Heart left ventricle (tissue), 16 donors: ENCODE data around the gene AP3B1. TPM values are rescaled to one million over a fixed set of nuclear protein-coding genes. Genes with fewer than 3 reads are reported as not detected.

Experiments
- ATAC-seq, 4 donors: fragments of 200-7000 bp; cut with Tn5 transposase; one replicate each; pipeline ENCODE4 v1.9.1; 2020 to 2022; ENCODE audit warnings: moderate library complexity in 4 of 4, mild to moderate bottlenecking in 3 of 4, moderate number of reproducible peaks in 1 of 4
- DNase-seq, 5 donors: peaks; one replicate each; pipeline ENCODE4 v3.0.0-alpha.2; 2020
- H3K27ac ChIP-seq, 12 donors: fragments of 200-600 bp; sonication (generic) in 4 of 12; one replicate each; pipeline versions ENCODE4 v1.5.0 to v1.8.0; 2016 to 2022; ENCODE audit warnings: mild to moderate bottlenecking in 2 of 12
- H3K27me3 ChIP-seq, 9 donors: fragments of 200-600 bp; sonication (generic) in 2 of 9; one replicate each; pipeline versions ENCODE4 v1.5.1 to v1.8.0; 2016 to 2022; ENCODE audit warnings: mild to moderate bottlenecking in 3 of 9
- H3K36me3 ChIP-seq, 9 donors: fragments of 200-600 bp; sonication (generic) in 2 of 9; one replicate each; pipeline versions ENCODE4 v1.5.0 to v1.8.0; 2018 to 2022; ENCODE audit warnings: mild to moderate bottlenecking in 2 of 9
- H3K4me1 ChIP-seq, 12 donors: fragments of 200-600 bp; sonication (generic) in 4 of 12; one replicate each; pipeline versions ENCODE4 v1.5.0 to v1.8.0; 2016 to 2022; ENCODE audit warnings: mild to moderate bottlenecking in 3 of 12
- H3K4me3 ChIP-seq, 12 donors: fragments of 200-600 bp; sonication (generic) in 4 of 12; one replicate each; pipeline versions ENCODE4 v1.5.0 to v1.8.0; 2017 to 2022; ENCODE audit warnings: mild to moderate bottlenecking in 9 of 12, moderate library complexity in 4 of 12
- H3K9me3 ChIP-seq, 12 donors: fragments of 200-600 bp; sonication (generic) in 4 of 12; one replicate each; pipeline versions ENCODE4 v1.5.0 to v1.8.0; 2016 to 2022; ENCODE audit warnings: mild to moderate bottlenecking in 1 of 12
- CTCF ChIP-seq, 12 donors: fragments of 200-600 bp; sonication (generic) in 4 of 12; IDR thresholded peaks; one replicate each; pipeline versions ENCODE4 v1.5.0 to v1.8.0; 2018 to 2022; ENCODE audit warnings: antibody characterized with exemption in 12 of 12, mild to moderate bottlenecking in 5 of 12
- POLR2A ChIP-seq, 2 donors: fragments of 450-650 bp; IDR thresholded peaks; one replicate each; pipeline ENCODE4 v1.6.1; 2017; ENCODE audit warnings: antibody characterized with exemption in 2 of 2, mild to moderate bottlenecking in 2 of 2, moderate library complexity in 2 of 2
- WGBS, 4 donors: extraction: QIAGEN DNeasy Blood & Tissue Kit in 2 of 4; methylation state at CpG; one replicate each; pipeline versions ENCODE4 v1.1.5 to v1.1.7; 2013 to 2018; 5-methylcytosine and 5-hydroxymethylcytosine counted together
- intact Hi-C, 10 donors: fragments of 100-400 bp; cut with DNase I; formaldehyde crosslinking; loops; one replicate each; pipeline versions ENCODE4 v1.11.1 to v1.14.2; 2022
- polyA plus RNA-seq, 2 donors: library from polyadenylated mRNA; stranded (reverse); fragments of 200-250 nt; gene quantifications; one replicate each; pipeline ENCODE4 v1.2.3, GENCODE V29; 2013
- total RNA-seq, 9 donors: library from RNA; depleted of rRNA in 2 of 9; stranded (reverse); fragments of >200 nt in 2 of 9; fragmentation: NEBNext Ultra II Directional in 3 of 9; extraction: Animal tissue kit (Norgen Biotek cat#: 25700) in 3 of 9; gene quantifications; one replicate each; pipeline versions ENCODE4 v1.1.0 to v1.2.4, GENCODE V29; 2016 to 2023
- donor health status: ischemic (EF 13 %, LVEDD 7.1; RV severe dilation, severe dysfunction).
- donor health status: healthy with polysubstance abuse.
- donor health status: DM: no; HTN: yes; CAD: no.
- donor health status: DM: no; HTN: no; CAD: no.
- donor health status: ischemic (EF 25% LVEDD 6.9; RV normal size, moderate dysfunction).
- donor health status: ischemic (EF 25% LVEDD 5.7; RV mildly dilated, moderate dysfunction).
- donor health status: healthy.
- donor health status: DM: yes; HTN: yes; CAD: no.
- donor health status: ischemic (EF 35%, LVEDD 5.7; RV mildly dilated, moderate dysfunction).
- donor health status: nonischemic (EF 11% LVEDD 7.7; RV severe dilation, severe dysfunction).
- donor health status: DM: yes; HTN: yes; CAD: no.
- donor health status: PGD.
- donor health status: ischemic (EF 29% LVEDD 5.4; RV normal size, mild dysfunction).
- donor health status: nonischemic (EF 23%, LVEDD 6.1; RV moderate dilation, normal function).

Gene AP3B1
- total and polyA plus RNA-seq, 11 donors: 14.4 to 33.7 (median 25.2) TPM

DNA sequence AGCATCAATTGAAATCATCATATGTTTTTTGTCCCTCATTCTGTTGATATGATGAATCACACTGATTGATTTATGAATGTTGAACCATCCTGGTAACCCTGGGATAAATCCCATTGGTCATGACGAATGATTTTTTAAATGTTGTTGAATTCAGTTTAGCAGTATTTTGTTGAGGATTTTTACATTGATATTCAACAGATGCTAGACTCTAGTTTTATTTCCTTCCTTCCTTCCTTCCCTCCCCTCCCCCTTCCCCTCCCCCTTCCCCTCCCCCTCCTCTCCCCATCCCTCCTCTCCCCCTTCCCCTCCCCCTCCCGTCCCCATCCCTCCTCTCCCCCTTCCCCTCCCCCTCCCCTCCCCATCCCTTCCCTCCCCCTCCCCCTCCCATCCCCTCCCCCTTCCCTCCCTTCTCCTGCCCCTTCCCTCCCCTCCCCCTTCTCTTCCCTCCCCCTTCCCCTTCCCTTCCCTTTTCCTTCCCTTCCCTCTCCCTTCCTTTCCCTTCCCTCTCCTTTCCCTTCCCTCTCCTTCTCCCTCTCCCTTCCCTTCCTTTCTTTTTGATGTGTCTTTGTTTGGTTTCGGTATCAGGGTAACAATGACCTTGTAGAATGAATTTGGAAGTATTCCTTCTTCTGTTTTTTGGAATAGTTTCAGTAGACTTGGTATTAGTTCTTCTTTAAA lies 142.8 kb downstream of the AP3B1 start:
- peaks cover 0 to 62% (median 41%) of the 10 kb centered on the region in 9 donors for H3K36me3 ChIP-seq
- H3K4me3 ChIP-seq: no peak overlapping the region
- 87 to 96% (median 93%) methylated on average over 2 to 3 of the region's 3 CpGs for WGBS, 4 donors
- intact Hi-C loops: no loop called here
- H3K27me3 ChIP-seq: no peaks in the 10 kb centered on the region
- no peaks in the 10 kb centered on the region for H3K9me3 ChIP-seq
- TF ChIP-seq POLR2A (IDR thresholded peaks at IDR 0.05): no peak
- TF ChIP-seq CTCF (IDR thresholded peaks at IDR 0.05): no peak
- no peak overlapping the region for H3K27ac ChIP-seq
- DNase-seq (no peak), ATAC-seq (no peak)
- no peaks in the 10 kb centered on the region for H3K4me1 ChIP-seq

GRCh38 chr5:78137290-78137689 lies 157.2 kb downstream of the AP3B1 start:
- DNase-seq (no peak), ATAC-seq (no peak)
- Histone ChIP-seq H3K4me3 (no peak overlapping the region), H3K27me3 (no peaks in the 10 kb centered on the region), H3K27ac (no peak overlapping the region), H3K36me3 (peaks cover 0 to 53% (median 19%) of the 10 kb centered on the region in 9 donors), H3K9me3 (no peaks in the 10 kb centered on the region), H3K4me1 (no peaks in the 10 kb centered on the region)
- intact Hi-C loops: no loop called here
- TF ChIP-seq CTCF (IDR thresholded peaks at IDR 0.05) (no peak), POLR2A (IDR thresholded peaks at IDR 0.05) (no peak)
- 85 to 97% (median 88%) methylated on average over 1 of the region's 1 CpG for WGBS, 4 donors

- no peak for ATAC-seq
Observed at GRCh38 chr5:78133423-78133822, 161.1 kb downstream of the AP3B1 start.

GRCh38 chr5:78132507-78132906 lies 162.0 kb downstream of the AP3B1 start:
- no peak for ATAC-seq
- Histone ChIP-seq H3K36me3 (peaks cover 0 to 44% (median 11%) of the 10 kb centered on the region in 9 donors), H3K4me3 (no peak overlapping the region), H3K27me3 (no peaks in the 10 kb centered on the region), H3K4me1 (no peaks in the 10 kb centered on the region), H3K9me3 (no peaks in the 10 kb centered on the region), H3K27ac (no peak overlapping the region)
- no peak for DNase-seq
- no peak for TF ChIP-seq CTCF (IDR thresholded peaks at IDR 0.05)
- no peak for TF ChIP-seq POLR2A (IDR thresholded peaks at IDR 0.05)
- WGBS, 4 donors: 96 to 99% (median 98%) methylated on average over 2 of the region's 2 CpGs
- intact Hi-C loops: no loop called here

More at GRCh38 chr5:78133423-78133822, 161.1 kb downstream of the AP3B1 start:
- H3K36me3 ChIP-seq: peaks cover 0 to 36% (median 5%) of the 10 kb centered on the region in 9 donors
- TF ChIP-seq POLR2A (IDR thresholded peaks at IDR 0.05) (no peak), CTCF (IDR thresholded peaks at IDR 0.05) (no peak)
- H3K9me3 ChIP-seq: no peaks in the 10 kb centered on the region
- DNase-seq: no peak
- intact Hi-C loops: no loop called here
- H3K4me3 ChIP-seq: no peak overlapping the region
- H3K27ac ChIP-seq: no peak overlapping the region
- no peaks in the 10 kb centered on the region for H3K27me3 ChIP-seq
- WGBS, 4 donors: 96 to 100% (median 98%) methylated on average over 1 of the region's 1 CpG
- H3K4me1 ChIP-seq: no peaks in the 10 kb centered on the region
